Measurements from ENCODE around the gene VEGFB.
A peak's percentile ranks its signal among the peaks of the same experiment; 100 is the strongest.

Gene VEGFB

DNA sequence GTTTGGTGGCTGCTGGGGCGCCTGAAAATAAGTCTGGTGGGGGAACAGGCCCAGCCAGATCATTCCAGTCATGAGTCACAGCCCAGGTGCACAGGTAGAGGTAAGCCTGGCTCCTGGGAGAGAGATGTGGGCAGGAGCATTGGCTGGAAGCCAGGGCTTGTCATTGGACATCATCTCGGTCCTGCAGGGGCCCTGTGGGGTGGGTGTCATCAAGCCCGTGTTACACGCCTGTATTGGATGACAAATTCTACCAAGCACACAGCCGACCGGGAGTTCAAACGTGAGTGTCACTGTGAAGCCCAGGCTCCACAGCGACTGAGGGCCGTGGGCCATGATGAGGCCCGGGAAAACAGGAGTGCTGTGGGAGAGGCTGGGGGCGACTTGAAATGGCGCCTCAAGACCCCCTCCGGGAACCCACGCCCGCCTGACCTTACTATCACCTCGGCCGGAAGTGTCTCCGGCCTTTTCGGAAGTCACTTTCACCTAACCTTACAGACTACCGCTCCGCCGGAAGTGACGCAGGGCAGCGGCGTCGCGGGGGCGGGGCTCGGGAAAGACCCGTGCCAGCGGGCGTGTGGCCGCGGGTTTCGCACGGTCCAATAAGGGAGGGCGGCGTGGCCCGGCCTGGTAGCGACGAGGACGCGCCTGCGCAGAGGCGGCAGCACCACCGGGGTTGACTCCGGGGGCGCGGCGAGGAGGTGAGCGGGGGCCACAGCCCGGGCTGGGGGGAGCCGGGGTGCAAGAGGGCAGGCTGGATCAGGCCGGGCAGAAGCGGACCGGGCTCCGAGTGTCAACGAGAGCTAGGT lies 6.3 kb downstream of the VEGFB start, which contains the start of gene FKBP2:
TSS of gene FKBP2 (plus strand) at position 661 of the 806 bp plus-strand sequence. CDS start 1,293 bp downstream, outside the sequence.
- TF ChIP-seq SIN3A (IDR thresholded peaks at IDR 0.05; ENCODE audit: borderline replicate concordance, insufficient read depth, low read length) (peak; percentile 48; the same call in 1 of the 2 replicates), TAF1 (IDR thresholded peaks at IDR 0.05; ENCODE audit: borderline replicate concordance, insufficient read depth, low read length) (peak; percentile 83; the same call in 1 of the 2 replicates), FOXP2 (optimal IDR thresholded peaks at IDR 0.05; ENCODE audit: borderline replicate concordance, extremely low read depth, extremely low read length, insufficient read depth) (no peak), POLR2AphosphoS5 (IDR thresholded peaks at IDR 0.05; ENCODE audit: low read depth, low read length) (peak; percentile 72)
- TF ChIP-seq, protein P1, sequence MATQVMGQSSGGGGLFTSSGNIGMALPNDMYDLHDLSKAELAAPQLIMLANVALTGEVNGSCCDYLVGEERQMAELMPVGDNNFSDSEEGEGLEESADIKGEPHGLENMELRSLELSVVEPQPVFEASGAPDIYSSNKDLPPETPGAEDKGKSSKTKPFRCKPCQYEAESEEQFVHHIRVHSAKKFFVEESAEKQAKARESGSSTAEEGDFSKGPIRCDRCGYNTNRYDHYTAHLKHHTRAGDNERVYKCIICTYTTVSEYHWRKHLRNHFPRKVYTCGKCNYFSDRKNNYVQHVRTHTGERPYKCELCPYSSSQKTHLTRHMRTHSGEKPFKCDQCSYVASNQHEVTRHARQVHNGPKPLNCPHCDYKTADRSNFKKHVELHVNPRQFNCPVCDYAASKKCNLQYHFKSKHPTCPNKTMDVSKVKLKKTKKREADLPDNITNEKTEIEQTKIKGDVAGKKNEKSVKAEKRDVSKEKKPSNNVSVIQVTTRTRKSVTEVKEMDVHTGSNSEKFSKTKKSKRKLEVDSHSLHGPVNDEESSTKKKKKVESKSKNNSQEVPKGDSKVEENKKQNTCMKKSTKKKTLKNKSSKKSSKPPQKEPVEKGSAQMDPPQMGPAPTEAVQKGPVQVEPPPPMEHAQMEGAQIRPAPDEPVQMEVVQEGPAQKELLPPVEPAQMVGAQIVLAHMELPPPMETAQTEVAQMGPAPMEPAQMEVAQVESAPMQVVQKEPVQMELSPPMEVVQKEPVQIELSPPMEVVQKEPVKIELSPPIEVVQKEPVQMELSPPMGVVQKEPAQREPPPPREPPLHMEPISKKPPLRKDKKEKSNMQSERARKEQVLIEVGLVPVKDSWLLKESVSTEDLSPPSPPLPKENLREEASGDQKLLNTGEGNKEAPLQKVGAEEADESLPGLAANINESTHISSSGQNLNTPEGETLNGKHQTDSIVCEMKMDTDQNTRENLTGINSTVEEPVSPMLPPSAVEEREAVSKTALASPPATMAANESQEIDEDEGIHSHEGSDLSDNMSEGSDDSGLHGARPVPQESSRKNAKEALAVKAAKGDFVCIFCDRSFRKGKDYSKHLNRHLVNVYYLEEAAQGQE (IDR thresholded peaks at IDR 0.05; ENCODE audit: insufficient read depth in 1 of 2, low read depth in 2 of 2, low read length in 2 of 2), result peak in 1 of 2 experiments; percentile 4; a peak in 1 of 4 replicates

DNA sequence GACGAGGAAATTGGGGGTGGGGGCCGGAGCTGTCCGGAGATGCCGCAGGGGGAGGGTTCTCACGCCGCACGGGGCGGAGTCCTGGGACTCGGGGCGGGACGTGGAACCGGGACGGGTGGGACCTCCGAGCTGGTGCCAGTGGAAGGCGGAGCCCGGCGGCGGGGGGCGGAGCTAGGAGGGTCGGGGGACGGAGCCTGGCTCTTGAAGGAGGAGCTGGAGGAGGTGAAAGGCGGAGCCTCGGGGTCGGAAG lies 6.8 kb downstream of the VEGFB start:
- TF ChIP-seq FOXP2 (optimal IDR thresholded peaks at IDR 0.05; ENCODE audit: borderline replicate concordance, extremely low read depth, extremely low read length, insufficient read depth) (no peak), TAF1 (IDR thresholded peaks at IDR 0.05; ENCODE audit: borderline replicate concordance, insufficient read depth, low read length) (no peak), POLR2AphosphoS5 (IDR thresholded peaks at IDR 0.05; ENCODE audit: low read depth, low read length) (no peak), SIN3A (IDR thresholded peaks at IDR 0.05; ENCODE audit: borderline replicate concordance, insufficient read depth, low read length) (no peak)
- TF ChIP-seq, protein P1 (IDR thresholded peaks at IDR 0.05; ENCODE audit: insufficient read depth in 1 of 2, low read depth in 2 of 2, low read length in 2 of 2), result no peak

DNA sequence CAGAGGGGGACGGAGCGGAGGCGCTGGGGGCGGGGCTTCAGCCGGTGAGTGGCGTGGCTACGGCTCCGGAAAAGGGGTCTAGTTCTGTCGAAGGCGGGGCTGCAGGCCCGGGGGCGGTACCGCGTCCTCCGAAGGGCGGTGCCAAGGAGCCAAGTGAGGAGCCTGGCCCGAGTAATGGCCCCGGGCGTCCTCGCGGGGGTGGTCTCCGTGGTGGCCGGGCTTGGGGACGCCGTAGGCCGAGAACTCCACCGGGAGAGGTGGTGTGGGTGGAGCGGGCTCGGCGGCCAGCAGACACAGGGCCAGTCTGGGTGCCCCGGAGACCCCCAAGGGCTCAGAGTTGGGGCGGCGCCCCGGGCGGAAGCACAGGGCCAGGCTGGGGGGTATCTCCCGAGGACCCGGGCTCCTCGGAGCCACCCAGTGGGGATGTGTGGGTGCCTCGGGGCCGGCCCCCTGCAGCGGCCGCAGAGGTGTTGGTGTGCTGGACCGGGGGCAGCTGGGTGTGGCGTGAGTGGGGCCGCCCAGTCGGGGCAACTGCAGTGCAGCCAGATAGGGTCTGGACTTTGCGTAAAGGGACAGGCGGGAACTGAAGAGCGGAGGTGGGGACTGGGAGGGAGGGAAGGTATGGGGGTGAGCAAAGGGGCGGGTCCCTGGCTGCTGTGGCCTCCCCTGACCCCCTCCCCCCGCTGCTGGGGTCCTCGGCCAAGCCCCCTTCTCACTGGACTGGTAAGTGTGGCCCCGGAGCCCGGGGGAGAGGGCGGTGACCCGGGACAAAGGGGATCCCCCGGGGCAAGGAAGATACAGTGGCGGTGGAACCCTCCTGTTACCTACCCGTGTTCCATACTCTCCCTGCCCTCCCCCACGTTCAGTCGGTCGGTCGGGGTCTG lies 7.3 kb downstream of the VEGFB start:
- TF ChIP-seq SIN3A (IDR thresholded peaks at IDR 0.05; ENCODE audit: borderline replicate concordance, insufficient read depth, low read length), result peak; percentile 43; the same call in 1 of the 2 replicates
- TF ChIP-seq POLR2AphosphoS5 (IDR thresholded peaks at IDR 0.05; ENCODE audit: low read depth, low read length), result peak; percentile 61; the same call in 1 of the 2 replicates
- TF ChIP-seq TAF1 (IDR thresholded peaks at IDR 0.05; ENCODE audit: borderline replicate concordance, insufficient read depth, low read length), result peak; percentile 65
- TF ChIP-seq, protein P1 (IDR thresholded peaks at IDR 0.05; ENCODE audit: insufficient read depth in 1 of 2, low read depth in 2 of 2, low read length in 2 of 2), result no peak

DNA sequence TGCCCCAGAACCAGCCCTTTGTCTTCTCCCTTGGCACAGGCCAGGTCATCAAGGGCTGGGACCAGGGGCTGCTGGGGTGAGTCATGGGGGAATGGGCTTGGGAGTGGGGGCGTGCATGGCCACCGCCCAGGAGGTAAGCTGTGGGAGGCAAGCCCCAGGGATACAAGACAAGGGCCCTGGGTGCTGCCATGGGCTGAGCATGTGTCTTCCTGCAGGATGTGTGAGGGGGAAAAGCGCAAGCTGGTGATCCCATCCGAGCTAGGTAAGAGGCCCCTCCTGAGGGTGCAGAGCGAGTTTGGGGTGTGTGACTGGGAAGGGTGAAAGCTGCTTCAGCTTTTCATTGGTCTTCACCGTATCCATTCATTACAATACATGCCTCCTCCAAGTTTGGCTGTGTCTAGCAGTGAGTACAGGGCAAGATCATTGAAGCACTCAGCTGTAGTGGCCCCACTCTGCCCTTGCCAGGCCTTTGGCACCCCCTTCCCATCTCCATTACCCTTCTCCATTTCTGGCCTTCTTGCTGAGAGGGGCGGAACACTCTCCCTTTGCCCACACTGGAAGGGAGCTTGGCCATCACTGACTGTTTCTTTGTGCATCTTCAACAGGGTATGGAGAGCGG lies 9.0 kb downstream of the VEGFB start:
- TF ChIP-seq, protein P1 (IDR thresholded peaks at IDR 0.05; ENCODE audit: insufficient read depth in 1 of 2, low read depth in 2 of 2, low read length in 2 of 2), result no peak
- peak; percentile 64 for TF ChIP-seq POLR2AphosphoS5 (IDR thresholded peaks at IDR 0.05; ENCODE audit: low read depth, low read length)

All from PFSK-1 (cell line).